RWPE1 (cell line): ENCODE data around the gene ARRDC3.

Experiments
- CTCF ChIA-PET: fragments of 350-600 bp; sonication (Branson Sonifier 250); formaldehyde crosslinking; extraction: SDS; loops from one replicate; lab custom pipeline; 2021; lab: Yijun Ruan, JAX
- POLR2A ChIA-PET: fragments of 400-600 bp; formaldehyde crosslinking; extraction: SDS; loops from one replicate; lab custom pipeline; 2020; ENCODE audit warnings: antibody characterized with exemption; ENCODE audit not compliant: low non-redundant PET; lab: Yijun Ruan, JAX
- DNase-seq: peaks from one replicate; pipeline ENCODE4 v3.0.0; 2012; ENCODE audit warnings: low spot score
- H3K27ac ChIP-seq: fragments of 450-650 bp; 2 replicates; pipeline ENCODE4 v1.5.1; 2017
- TF ChIP-seq, protein P1 (sequence below): fragments of 450-650 bp; conservative IDR thresholded peaks from 2 replicates; pipeline ENCODE4 v1.5.1; 2017; ENCODE audit warnings: low read depth, mild to moderate bottlenecking

Gene ARRDC3

DNA sequence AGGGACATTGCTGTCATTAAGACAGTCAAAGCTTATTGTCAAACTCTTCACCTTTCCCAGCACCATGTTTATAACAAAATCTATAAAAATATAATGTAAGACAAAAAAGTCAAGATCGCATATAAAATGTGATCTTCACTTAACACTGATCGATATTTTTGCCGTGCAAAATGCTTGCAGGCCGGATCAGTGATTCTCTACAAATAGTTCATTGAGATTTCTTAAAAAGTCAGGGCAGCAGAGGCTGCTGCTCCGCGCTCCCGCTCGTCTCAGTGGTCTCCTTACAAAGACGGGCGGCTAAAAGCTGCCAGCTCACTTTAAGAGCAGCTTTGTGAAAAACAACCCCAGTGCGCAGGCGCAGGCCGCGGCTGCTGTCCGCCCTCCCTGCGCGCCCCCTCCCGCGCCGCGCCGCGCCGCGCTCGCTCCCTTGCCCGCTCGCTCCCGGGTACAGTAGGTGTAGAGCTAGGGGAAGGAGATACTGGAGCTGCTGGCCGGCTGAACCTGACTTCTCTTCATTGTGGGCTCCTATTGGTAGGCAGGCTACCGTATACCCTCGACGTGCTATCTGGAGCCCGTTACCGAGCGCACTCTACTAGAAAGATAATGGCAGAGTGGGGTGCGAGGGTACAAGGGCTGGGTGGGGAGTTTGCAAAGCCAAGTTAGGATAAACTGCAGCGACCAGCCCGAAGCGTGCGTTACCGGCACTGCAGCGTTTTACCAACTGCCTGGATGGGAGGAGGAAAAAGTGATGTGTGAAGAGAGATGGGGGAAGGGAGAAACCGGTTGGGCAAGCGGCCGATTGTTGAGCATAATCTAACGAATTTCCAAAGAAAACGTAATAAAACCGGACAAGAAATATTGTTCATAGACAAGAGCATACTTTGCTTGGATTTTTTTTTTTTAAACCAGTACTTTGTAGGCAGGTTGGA is at the start of gene ARRDC3:
Gene ARRDC3, minus strand, starts transcription at position 291 of the 929 bp plus-strand sequence. Its CDS starts 225 bp downstream, at position 66.
- DNase-seq = peak; percentile 97
- H3K27ac ChIP-seq = peak within 1 kb of the TSS; percentile 98
- ChIA-PET CTCF (interaction anchor here (0.8 to 2.3 kb wide), 4 partner anchors 241 to 518 kb away, joined by 4 to 22 read pairs (median 12); no protein-coding TSS in a partner anchor), POLR2A (interaction anchor here (0.6 to 1.0 kb wide), 9 partner anchors 8 to 450 kb away, joined by 3 to 7 read pairs (median 3); no protein-coding TSS in a partner anchor)
- TF ChIP-seq, protein P1, sequence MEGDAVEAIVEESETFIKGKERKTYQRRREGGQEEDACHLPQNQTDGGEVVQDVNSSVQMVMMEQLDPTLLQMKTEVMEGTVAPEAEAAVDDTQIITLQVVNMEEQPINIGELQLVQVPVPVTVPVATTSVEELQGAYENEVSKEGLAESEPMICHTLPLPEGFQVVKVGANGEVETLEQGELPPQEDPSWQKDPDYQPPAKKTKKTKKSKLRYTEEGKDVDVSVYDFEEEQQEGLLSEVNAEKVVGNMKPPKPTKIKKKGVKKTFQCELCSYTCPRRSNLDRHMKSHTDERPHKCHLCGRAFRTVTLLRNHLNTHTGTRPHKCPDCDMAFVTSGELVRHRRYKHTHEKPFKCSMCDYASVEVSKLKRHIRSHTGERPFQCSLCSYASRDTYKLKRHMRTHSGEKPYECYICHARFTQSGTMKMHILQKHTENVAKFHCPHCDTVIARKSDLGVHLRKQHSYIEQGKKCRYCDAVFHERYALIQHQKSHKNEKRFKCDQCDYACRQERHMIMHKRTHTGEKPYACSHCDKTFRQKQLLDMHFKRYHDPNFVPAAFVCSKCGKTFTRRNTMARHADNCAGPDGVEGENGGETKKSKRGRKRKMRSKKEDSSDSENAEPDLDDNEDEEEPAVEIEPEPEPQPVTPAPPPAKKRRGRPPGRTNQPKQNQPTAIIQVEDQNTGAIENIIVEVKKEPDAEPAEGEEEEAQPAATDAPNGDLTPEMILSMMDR = no peak

DNA sequence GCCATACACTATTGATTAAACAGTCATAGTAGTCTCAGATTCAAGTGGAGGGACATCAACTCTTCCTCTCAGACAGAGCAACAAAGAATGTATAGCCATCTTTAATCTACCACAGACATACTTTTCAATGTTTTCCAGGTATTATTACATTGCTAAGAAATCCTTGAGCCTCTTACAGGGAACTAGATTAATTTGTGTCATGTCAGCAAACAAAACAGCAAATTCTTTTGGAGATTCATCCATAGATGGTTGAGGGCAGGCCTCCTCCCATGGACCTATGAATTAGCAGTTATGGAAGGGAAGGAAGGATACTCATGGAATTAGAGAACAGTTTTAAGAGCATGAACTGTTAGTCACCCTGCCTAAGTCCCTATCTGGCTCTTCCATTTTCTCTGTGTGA is 47.8 kb upstream of the ARRDC3 start:
- H3K27ac ChIP-seq = no peak overlapping the region
- ChIA-PET CTCF (interaction anchor here (0.6 kb wide), 3 partner anchors 34 to 586 kb away, joined by 3 to 4 read pairs (median 3); no protein-coding TSS in a partner anchor), POLR2A (no interaction called here)
- DNase-seq = no peak
- TF ChIP-seq, protein P1 = no peak

DNA sequence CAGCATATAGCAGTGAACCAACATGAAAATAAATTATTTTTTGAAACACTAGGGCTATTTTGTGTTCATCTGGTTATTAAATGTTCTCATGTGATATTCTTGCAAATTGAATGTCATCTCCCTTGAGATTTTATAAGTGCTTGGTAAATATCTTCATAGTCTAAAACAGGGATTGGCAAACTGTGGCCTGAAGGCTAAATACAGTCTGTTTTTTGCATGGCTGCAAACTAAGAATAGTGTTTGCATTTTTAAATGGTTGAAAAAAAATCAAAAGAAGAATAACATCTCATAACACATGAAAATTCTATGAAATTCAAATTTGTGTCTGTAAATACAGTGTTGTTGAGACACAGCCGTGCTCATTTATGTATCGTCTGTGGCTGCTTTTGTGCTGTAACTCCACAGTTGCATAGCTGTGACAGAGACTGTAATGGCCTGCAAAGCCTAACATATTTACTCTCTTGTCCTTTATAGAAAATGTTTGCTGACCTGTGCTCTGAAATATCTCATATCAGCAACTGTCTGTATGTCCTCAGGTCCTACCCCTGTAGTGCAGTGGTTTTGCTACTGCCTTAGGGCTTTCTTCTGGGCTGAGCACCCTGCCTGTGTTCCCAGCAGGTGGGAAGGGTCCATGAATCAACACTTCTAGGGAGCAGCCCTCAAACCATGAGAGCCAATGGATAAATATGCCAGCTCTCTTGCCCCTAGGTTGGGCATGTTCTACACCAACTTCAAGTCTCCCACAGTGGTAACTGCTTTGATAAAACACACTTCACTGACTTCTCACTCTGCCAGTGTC is 41.7 kb upstream of the ARRDC3 start:
- POLR2A ChIA-PET = no interaction called here
- TF ChIP-seq, protein P1 = no peak
- no peak overlapping the region for H3K27ac ChIP-seq
- CTCF ChIA-PET = interaction anchor here (1.6 kb wide), 1 partner anchor 563 kb away, joined by 5 read pairs; no protein-coding TSS in a partner anchor
- no peak for DNase-seq

- H3K27ac ChIP-seq = no peak overlapping the region
- CTCF ChIA-PET = interaction anchor here (1.6 kb wide), 1 partner anchor 562 kb away, joined by 5 read pairs; no protein-coding TSS in a partner anchor
- TF ChIP-seq, protein P1 = no peak
- no peak for DNase-seq
- POLR2A ChIA-PET = no interaction called here
Observed at GRCh38 chr5:91423871-91424270, 40.8 kb upstream of the ARRDC3 start.

- DNase-seq = no peak
- no peak overlapping the region for H3K27ac ChIP-seq
- ChIA-PET CTCF (interaction anchor here (0.6 to 2.1 kb wide), 2 partner anchors 11 to 201 kb away, joined by 4 to 20 read pairs; no protein-coding TSS in a partner anchor), POLR2A (no interaction called here)
- TF ChIP-seq, protein P1 = no peak
Observed at GRCh38 chr5:91420879-91421278, 37.8 kb upstream of the ARRDC3 start.
